ENCODE measurements around the gene KLC1.

The KLC1 gene

GRCh38 chr14:103684471-103684870 lies 55.5 kb downstream of the KLC1 start:
- H3K4me3 ChIP-seq (ENCODE audit: low read depth, low read length): no peak overlapping the region
- no peak for TF ChIP-seq CTCF (IDR thresholded peaks at IDR 0.05; ENCODE audit: borderline replicate concordance, insufficient read depth, low read depth, low read length)

- no peak for TF ChIP-seq CTCF (IDR thresholded peaks at IDR 0.05; ENCODE audit: borderline replicate concordance, insufficient read depth, low read depth, low read length)
- H3K4me3 ChIP-seq (ENCODE audit: low read depth, low read length): no peak overlapping the region
Measured at GRCh38 chr14:103684871-103685270, 55.9 kb downstream of the KLC1 start.

- no peak overlapping the region for H3K4me3 ChIP-seq (ENCODE audit: low read depth, low read length)
- no peak for TF ChIP-seq CTCF (IDR thresholded peaks at IDR 0.05; ENCODE audit: borderline replicate concordance, insufficient read depth, low read depth, low read length)
Measured at GRCh38 chr14:103685276-103686211, 56.5 kb downstream of the KLC1 start.

- no peak overlapping the region for H3K4me3 ChIP-seq (ENCODE audit: low read depth, low read length)
- TF ChIP-seq CTCF (IDR thresholded peaks at IDR 0.05; ENCODE audit: borderline replicate concordance, insufficient read depth, low read depth, low read length): no peak
Measured at GRCh38 chr14:103686831-103687485, 57.9 kb downstream of the KLC1 start.

GRCh38 chr14:103687712-103688111 lies 58.7 kb downstream of the KLC1 start:
- H3K4me3 ChIP-seq (ENCODE audit: low read depth, low read length): no peak overlapping the region
- TF ChIP-seq CTCF (IDR thresholded peaks at IDR 0.05; ENCODE audit: borderline replicate concordance, insufficient read depth, low read depth, low read length): no peak

GRCh38 chr14:103688441-103688840 lies 59.4 kb downstream of the KLC1 start:
- H3K4me3 ChIP-seq (ENCODE audit: low read depth, low read length): no peak overlapping the region
- TF ChIP-seq CTCF (IDR thresholded peaks at IDR 0.05; ENCODE audit: borderline replicate concordance, insufficient read depth, low read depth, low read length): no peak

Measured in GM12875 (cell line).